ENCODE results near the gene ASNS.
"Not testable (repeated sequence)": the region's sequence is repeated elsewhere in the genome, so short reads cannot be mapped to it uniquely, and the experiment has no call there.

DNA sequence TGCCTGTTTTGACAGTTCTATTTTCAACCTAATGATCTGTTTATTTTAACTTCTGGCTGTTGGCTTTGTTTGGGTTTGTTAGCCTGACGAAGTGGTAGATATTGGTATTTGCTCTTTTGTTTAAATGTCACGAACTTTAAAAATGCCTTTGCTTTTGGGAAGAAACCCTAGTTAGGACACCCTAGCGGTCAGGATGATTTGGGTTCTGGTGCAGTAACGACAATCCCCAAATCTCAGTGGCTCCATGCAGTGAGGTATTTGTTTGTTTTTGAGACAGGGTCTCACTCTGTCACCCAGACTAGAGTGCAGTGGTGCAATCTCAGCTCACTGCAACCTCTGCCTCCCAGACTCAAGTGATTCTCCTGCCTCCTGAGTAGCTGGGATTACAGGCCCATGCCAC, 2.7 kb upstream of the ASNS start:
- not testable (repeated sequence) for TF ChIP-seq POLR2A, POLR2AphosphoS5 (IDR thresholded peaks at IDR 0.05)
